Measurements from ENCODE around the gene AFAP1L1. TPM values are rescaled to one million over a fixed set of nuclear protein-coding genes. Genes with fewer than 3 reads are reported as not detected.
A peak's percentile ranks its signal among the peaks of the same experiment; 100 is the strongest.

AFAP1L1 gene
- total RNA-seq, 1 donor from 2014 or later: 8.3 TPM

- H3K4me1 Mint-ChIP-seq (ENCODE audit: low read depth, unreplicated experiment): peaks cover 21% of the 10 kb centered on the region
- peaks cover 3% of the 10 kb centered on the region for H4K20me1 ChIP-seq (ENCODE audit: insufficient read depth, low read length)
- peak overlapping the region; percentile 68 for H3K27ac ChIP-seq (ENCODE audit: low read depth, low read length)
Measured at GRCh38 chr5:149256451-149256850, 15.2 kb upstream of the AFAP1L1 start.

GRCh38 chr5:149257131-149257530, 14.5 kb upstream of the AFAP1L1 start:
- peaks cover 2% of the 10 kb centered on the region for H3K36me3 ChIP-seq (ENCODE audit: insufficient read depth, low read length)
- peak overlapping the region; percentile 68 for H3K27ac ChIP-seq (ENCODE audit: low read depth, low read length)
- no peaks in the 10 kb centered on the region for H3K27me3 ChIP-seq (ENCODE audit: insufficient read depth, low read length)
- DNase-seq (ENCODE audit: low read depth) (no peak), FAIRE-seq (no peak)
- H3K4me3 ChIP-seq (ENCODE audit: insufficient read depth, low read depth, low read length): no peak overlapping the region
- peak overlapping the region; percentile 16 for H3K9ac ChIP-seq (ENCODE audit: low read length)
- Mint-ChIP-seq H3K4me1 (ENCODE audit: low read depth, unreplicated experiment) (peaks cover 24% of the 10 kb centered on the region), H3K4me3 (ENCODE audit: unreplicated experiment) (no peak overlapping the region), H3K36me3 (ENCODE audit: low read depth, unreplicated experiment) (peaks cover 5% of the 10 kb centered on the region), H3K27me3 (ENCODE audit: low read depth, unreplicated experiment) (peaks cover 45% of the 10 kb centered on the region), H3K27ac (ENCODE audit: unreplicated experiment) (peak overlapping the region; percentile 80), H3K9me3 (ENCODE audit: unreplicated experiment) (peaks cover 6% of the 10 kb centered on the region)
- no peaks in the 10 kb centered on the region for H3K9me3 ChIP-seq (ENCODE audit: insufficient read depth, low read depth, low read length)
- peaks cover 3% of the 10 kb centered on the region for H4K20me1 ChIP-seq (ENCODE audit: insufficient read depth, low read length)
- H3K4me2 ChIP-seq (ENCODE audit: low read length): peak overlapping the region; percentile 7
- no peaks in the 10 kb centered on the region for H3K79me2 ChIP-seq (ENCODE audit: insufficient read depth, low read length)
- no peak overlapping the region for H2AFZ ChIP-seq (ENCODE audit: low read depth, low read length)
- TF ChIP-seq EZH2 (IDR thresholded peaks at IDR 0.05; ENCODE audit: insufficient read depth, low read length): no peak
- no peak for TF ChIP-seq CTCF (IDR thresholded peaks at IDR 0.05; ENCODE audit: insufficient read depth, low read depth, low read length)
- peaks cover 19% of the 10 kb centered on the region for H3K4me1 ChIP-seq (ENCODE audit: insufficient read depth, low read length)

More at GRCh38 chr5:149256451-149256850, 15.2 kb upstream of the AFAP1L1 start:
- Histone ChIP-seq H3K79me2 (ENCODE audit: insufficient read depth, low read length) (no peaks in the 10 kb centered on the region), H3K4me3 (ENCODE audit: insufficient read depth, low read depth, low read length) (no peak overlapping the region), H3K9ac (ENCODE audit: low read length) (peak overlapping the region; percentile 16), H3K9me3 (ENCODE audit: insufficient read depth, low read depth, low read length) (no peaks in the 10 kb centered on the region), H2AFZ (ENCODE audit: low read depth, low read length) (no peak overlapping the region), H3K36me3 (ENCODE audit: insufficient read depth, low read length) (peaks cover 7% of the 10 kb centered on the region), H3K27me3 (ENCODE audit: insufficient read depth, low read length) (no peaks in the 10 kb centered on the region), H3K4me2 (ENCODE audit: low read length) (peak overlapping the region; percentile 10), H3K4me1 (ENCODE audit: insufficient read depth, low read length) (peaks cover 19% of the 10 kb centered on the region)
- FAIRE-seq (peak; percentile 80), DNase-seq (ENCODE audit: low read depth) (peak; percentile 67)
- peaks cover 5% of the 10 kb centered on the region for H3K36me3 Mint-ChIP-seq (ENCODE audit: low read depth, unreplicated experiment)
- peaks cover 45% of the 10 kb centered on the region for H3K27me3 Mint-ChIP-seq (ENCODE audit: low read depth, unreplicated experiment)
- peak overlapping the region; percentile 80 for H3K27ac Mint-ChIP-seq (ENCODE audit: unreplicated experiment)
- no peak for TF ChIP-seq CTCF (IDR thresholded peaks at IDR 0.05; ENCODE audit: insufficient read depth, low read depth, low read length)
- TF ChIP-seq EZH2 (IDR thresholded peaks at IDR 0.05; ENCODE audit: insufficient read depth, low read length): no peak
- no peak overlapping the region for H3K4me3 Mint-ChIP-seq (ENCODE audit: unreplicated experiment)
- H3K9me3 Mint-ChIP-seq (ENCODE audit: unreplicated experiment): peaks cover 6% of the 10 kb centered on the region

GRCh38 chr5:149257889-149258705, 13.6 kb upstream of the AFAP1L1 start:
- Histone ChIP-seq H3K9ac (ENCODE audit: low read length) (peak overlapping the region; percentile 12), H3K27ac (ENCODE audit: low read depth, low read length) (peak overlapping the region; percentile 68), H3K36me3 (ENCODE audit: insufficient read depth, low read length) (no peaks in the 10 kb centered on the region), H4K20me1 (ENCODE audit: insufficient read depth, low read length) (peaks cover 3% of the 10 kb centered on the region), H2AFZ (ENCODE audit: low read depth, low read length) (no peak overlapping the region), H3K79me2 (ENCODE audit: insufficient read depth, low read length) (no peaks in the 10 kb centered on the region), H3K27me3 (ENCODE audit: insufficient read depth, low read length) (no peaks in the 10 kb centered on the region), H3K4me2 (ENCODE audit: low read length) (peak overlapping the region; percentile 7), H3K4me3 (ENCODE audit: insufficient read depth, low read depth, low read length) (no peak overlapping the region), H3K4me1 (ENCODE audit: insufficient read depth, low read length) (peaks cover 19% of the 10 kb centered on the region), H3K9me3 (ENCODE audit: insufficient read depth, low read depth, low read length) (no peaks in the 10 kb centered on the region)
- Mint-ChIP-seq H3K9me3 (ENCODE audit: unreplicated experiment) (peaks cover 6% of the 10 kb centered on the region), H3K4me1 (ENCODE audit: low read depth, unreplicated experiment) (peaks cover 26% of the 10 kb centered on the region), H3K4me3 (ENCODE audit: unreplicated experiment) (no peak overlapping the region), H3K27ac (ENCODE audit: unreplicated experiment) (peak overlapping the region; percentile 80), H3K27me3 (ENCODE audit: low read depth, unreplicated experiment) (peaks cover 44% of the 10 kb centered on the region), H3K36me3 (ENCODE audit: low read depth, unreplicated experiment) (peaks cover 3% of the 10 kb centered on the region)
- peak; percentile 89 for FAIRE-seq
- DNase-seq (ENCODE audit: low read depth): peak; percentile 79
- TF ChIP-seq CTCF (IDR thresholded peaks at IDR 0.05; ENCODE audit: insufficient read depth, low read depth, low read length) (no peak), EZH2 (IDR thresholded peaks at IDR 0.05; ENCODE audit: insufficient read depth, low read length) (no peak)
